Adrenal gland (tissue), 12 donors: ENCODE data around the gene PSMB3. TPM values are rescaled to one million over a fixed set of nuclear protein-coding genes. Genes with fewer than 3 reads are reported as not detected.

ENCODE experiments used
- DNase-seq, 7 donors: peaks; one replicate each; pipeline ENCODE4 v3.0.0-alpha.2; 2019 to 2020
- H3K27ac ChIP-seq, 5 donors: fragments of 200-600 bp; sonication (generic) in 4 of 5; 1 replicate in 3 of 5; 2 replicates in 2 of 5; pipeline versions ENCODE4 v1.5.1 to v1.8.0; 2016 to 2020; ENCODE audit warnings: mild to moderate bottlenecking in 1 of 5
- H3K27me3 ChIP-seq: fragments of 200-600 bp; 2 replicates; pipeline ENCODE4 v1.8.0; 2021
- H3K36me3 ChIP-seq, 2 donors: fragments of 200-600 bp; replicated peaks in 1 of 2; 1 replicate in 1 of 2; 2 replicates in 1 of 2; pipeline versions ENCODE4 v1.5.1 to v1.8.0; 2018 to 2022
- H3K4me1 ChIP-seq, 2 donors: fragments of 200-600 bp; replicated peaks in 1 of 2; 1 replicate in 1 of 2; 2 replicates in 1 of 2; pipeline versions ENCODE4 v1.5.1 to v1.8.0; 2018 to 2021
- H3K4me3 ChIP-seq, 4 donors: fragments of 200-600 bp; sonication (generic) in 3 of 4; one replicate each; pipeline ENCODE4 v1.5.1; 2016 to 2018
- H3K9me3 ChIP-seq, 3 donors: fragments of 200-600 bp; sonication (generic) in 1 of 3; replicated peaks in 1 of 3; 1 replicate in 2 of 3; 2 replicates in 1 of 3; pipeline versions ENCODE4 v1.5.1 to v1.8.0; 2016 to 2021
- CTCF ChIP-seq, 6 experiments: fragments of 450-650 bp in 4 of 6; fragments of 200-600 bp in 2 of 6; sonication (generic) in 1 of 6; IDR thresholded peaks; 1 replicate in 5 of 6; 2 replicates in 1 of 6; pipeline versions ENCODE4 v1.5.1 to v1.8.0; 2016 to 2021; ENCODE audit warnings: antibody characterized with exemption in 6 of 6, mild to moderate bottlenecking in 2 of 6, moderate library complexity in 1 of 6
- POLR2A ChIP-seq, 2 donors: fragments of 450-650 bp; IDR thresholded peaks; one replicate each; pipeline ENCODE4 v1.6.1; 2017; ENCODE audit warnings: antibody characterized with exemption in 2 of 2, mild to moderate bottlenecking in 2 of 2, moderate library complexity in 1 of 2
- WGBS, 4 donors: extraction: QIAGEN DNeasy Blood & Tissue Kit in 2 of 4; methylation state at CpG; one replicate each; pipeline versions ENCODE4 v1.1.5 to v1.1.7; 2013 to 2017; 5-methylcytosine and 5-hydroxymethylcytosine counted together
- intact Hi-C, 2 donors: fragments of 100-400 bp; cut with DNase I; formaldehyde crosslinking; loops; one replicate each; pipeline versions ENCODE4 v1.14.1 to v1.15.0; 2022 to 2023
- polyA plus RNA-seq, 3 donors: library from polyadenylated mRNA; stranded (reverse); fragments of 200-250 nt in 2 of 3; fragments of 350-450 nt in 1 of 3; fragmentation: Illumina TruSeq in 1 of 3; extraction: RNeasy Lipid Tissue Mini Kit (QIAGEN cat#74804) in 1 of 3; gene quantifications; one replicate each; pipeline ENCODE4 v1.2.3, GENCODE V29; 2013 to 2014
- total RNA-seq, 9 donors: library from RNA; depleted of rRNA in 4 of 9; stranded (reverse); fragments of >200 nt in 4 of 9; fragments of 120-200 nt in 1 of 9; fragmentation: NEBNext Ultra II Directional in 1 of 9; extraction: Animal tissue kit (Norgen Biotek cat#: 25700) in 1 of 9; gene quantifications; one replicate each; pipeline versions ENCODE4 v1.1.0 to v1.2.4, GENCODE V29; 2013 to 2023
- donor health status: healthy with polysubstance abuse.
- donor health status: Bipolar disorder and iron deficiency.
- donor health status: DM: yes; HTN: yes; CAD: no.
- donor health status: DM: no; HTN: no; CAD: no.
- donor health status: DM: no; HTN: no; CAD: no.
- donor health status: DM: yes; HTN: yes; CAD: no.

Gene PSMB3
- total and polyA plus RNA-seq, 12 donors: 138 to 556 (median 242) TPM

DNA sequence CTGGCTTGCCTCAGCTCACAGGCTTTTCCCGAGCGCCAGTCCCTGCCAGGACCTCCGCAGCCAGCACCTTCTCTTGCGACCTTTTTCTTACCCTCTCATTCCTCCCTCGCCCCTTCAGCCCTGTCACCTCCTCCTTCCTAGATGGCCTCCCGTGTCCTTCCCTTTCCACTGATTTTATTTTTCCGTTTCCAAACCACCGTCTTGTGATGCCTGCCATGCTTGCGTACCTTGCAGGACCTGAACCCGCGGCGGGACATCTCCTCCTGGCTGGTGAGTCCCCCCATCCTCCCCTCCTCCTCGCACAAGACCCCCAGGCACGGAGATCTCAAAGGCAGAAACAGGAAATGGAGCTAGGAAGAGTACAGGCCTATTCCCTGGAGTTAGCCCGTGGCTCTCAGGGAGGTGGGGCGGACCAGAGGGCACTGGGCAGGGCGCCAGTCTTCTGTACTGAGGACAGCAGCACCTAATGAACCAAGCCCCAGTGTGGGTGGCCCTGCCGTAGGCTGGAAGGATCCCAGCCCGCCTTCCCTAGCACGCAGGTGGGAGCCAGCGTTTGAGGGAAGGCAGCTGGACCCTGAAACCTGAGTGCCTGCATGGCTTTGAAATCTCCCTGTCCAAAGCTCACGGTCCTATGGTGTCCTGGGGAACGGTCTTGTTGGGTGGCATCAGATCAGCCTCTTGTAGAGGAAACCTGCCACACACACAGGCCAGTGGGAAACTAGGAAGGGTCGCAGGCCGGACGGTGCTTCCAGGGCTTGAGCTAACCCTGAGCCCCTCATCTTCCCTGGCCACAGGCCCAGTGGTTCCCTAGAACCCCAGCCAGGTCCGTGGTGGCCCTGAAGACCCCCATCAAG is 21.8 kb upstream of the PSMB3 start:
- WGBS, 4 donors: 11 to 13% (median 11%) methylated on average over 17 to 27 of the region's 27 CpGs
- peak; percentile 79 to 95 (median 91) for DNase-seq

DNA sequence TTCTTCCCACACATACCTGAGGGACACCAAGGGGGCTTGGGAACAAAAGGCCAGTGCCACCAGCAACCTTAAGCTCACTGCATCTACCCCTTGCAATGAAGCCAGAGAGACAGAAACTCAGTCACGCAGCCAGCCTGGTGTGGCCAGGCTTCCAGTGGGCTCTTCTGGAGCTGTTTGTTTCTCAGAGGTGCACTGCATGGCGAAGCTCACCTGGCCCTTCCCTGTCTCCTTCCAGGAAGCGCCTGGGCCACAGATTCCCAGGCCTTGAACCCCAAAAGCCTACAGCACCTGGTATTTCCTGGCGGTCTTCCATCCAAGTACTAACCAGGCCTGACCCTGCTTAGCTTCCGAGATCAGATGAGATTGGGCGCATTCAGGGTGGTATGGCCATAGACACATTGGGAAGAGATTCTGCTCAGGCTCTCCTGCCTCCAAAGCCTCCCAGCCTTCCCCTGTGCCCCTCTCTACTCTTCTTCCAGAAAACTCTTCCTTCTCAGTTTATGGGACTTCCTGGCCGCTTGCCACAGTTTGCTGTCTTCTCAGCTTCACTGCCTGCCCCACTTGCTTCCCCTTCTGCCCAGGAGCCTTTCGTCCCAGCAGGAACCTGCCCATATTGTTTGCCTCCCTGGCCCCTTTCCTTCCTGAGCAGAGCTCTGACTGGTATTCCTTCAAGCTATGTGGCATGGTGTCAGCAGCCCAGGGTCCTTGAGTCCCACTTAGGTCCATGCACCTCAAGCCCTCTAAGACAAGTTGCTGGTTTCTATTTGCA is 20.8 kb upstream of the PSMB3 start:
- peak overlapping the region in 1 of 4 donors; percentile 82 for H3K4me3 ChIP-seq

More for the DNA sequence above, 21.8 kb upstream of the PSMB3 start:
- peak overlapping the region; percentile 45 to 96 (median 82) for H3K27ac ChIP-seq
- H3K4me3 ChIP-seq: peak overlapping the region in 3 of 4 donors; percentile 82 to 84 (median 83)
- H3K4me1 ChIP-seq: peaks cover 46 to 75% of the 10 kb centered on the region in 2 donors
- TF ChIP-seq POLR2A (IDR thresholded peaks at IDR 0.05): no peak
- TF ChIP-seq CTCF (IDR thresholded peaks at IDR 0.05): no peak
- H3K9me3 ChIP-seq: no peaks in the 10 kb centered on the region
- H3K27me3 ChIP-seq: no peaks in the 10 kb centered on the region
- intact Hi-C loops: no loop called here
- H3K36me3 ChIP-seq: peaks cover 0 to 22% of the 10 kb centered on the region in 2 donors

DNA sequence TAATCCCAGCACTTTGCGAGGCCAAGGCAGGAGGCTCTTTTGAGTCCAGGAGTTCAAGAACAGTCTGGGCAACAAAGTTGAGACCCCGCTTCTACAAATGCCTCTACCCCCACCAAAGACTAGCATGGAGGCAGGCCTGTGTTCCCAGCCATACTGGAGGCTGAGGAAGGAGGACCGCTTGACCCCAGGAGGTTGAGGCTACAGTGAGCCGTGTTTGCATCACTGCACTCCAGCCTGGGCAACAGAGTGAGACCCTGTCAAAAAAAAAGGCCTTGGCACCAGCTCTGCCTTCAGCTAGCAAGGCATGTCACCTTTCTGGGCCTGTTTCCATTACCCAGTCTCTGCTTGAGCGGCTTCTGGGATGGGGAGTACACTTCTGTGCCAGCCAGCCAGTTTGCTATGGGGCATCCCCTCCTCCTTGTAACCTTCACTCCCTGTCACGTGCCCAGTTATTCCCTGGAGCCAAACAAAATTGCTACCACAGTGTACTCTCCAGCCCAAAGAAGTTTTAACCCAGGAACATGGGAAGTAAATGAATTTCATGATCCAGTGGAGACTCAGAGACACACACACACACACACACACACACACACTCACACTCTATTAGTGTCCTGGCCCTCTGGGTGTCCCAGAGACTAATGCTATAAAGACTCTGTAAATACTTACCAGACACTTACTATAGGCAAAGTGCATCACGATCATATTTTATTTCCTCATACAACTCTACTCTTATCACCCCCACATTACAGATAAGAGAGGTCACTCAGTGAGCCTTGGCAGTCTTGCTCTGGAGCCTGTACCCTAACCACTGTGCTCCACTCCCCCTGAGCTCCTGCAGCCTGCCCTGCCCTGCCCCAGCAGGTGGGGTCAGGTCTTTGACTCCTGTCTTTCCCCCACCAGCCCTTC is 19.9 kb upstream of the PSMB3 start:
- Histone ChIP-seq H3K4me3 (no peak overlapping the region), H3K9me3 (no peaks in the 10 kb centered on the region), H3K27ac (peak overlapping the region in 4 of 5 donors; percentile 82 to 96 (median 86)), H3K27me3 (no peaks in the 10 kb centered on the region), H3K36me3 (peaks cover 0 to 38% of the 10 kb centered on the region in 2 donors), H3K4me1 (peaks cover 40 to 69% of the 10 kb centered on the region in 2 donors)
- no peak for TF ChIP-seq CTCF (IDR thresholded peaks at IDR 0.05)
- peak in 1 of 2 donors; percentile 53 for TF ChIP-seq POLR2A (IDR thresholded peaks at IDR 0.05)
- DNase-seq: peak; percentile 77 to 93 (median 90)
- WGBS, 4 donors: 55 to 65% (median 64%) methylated on average over 7 of the region's 7 CpGs
- intact Hi-C loops: no loop called here

More for the DNA sequence above, 20.8 kb upstream of the PSMB3 start:
- peak in 2 of 7 donors; percentile 47 to 60 for DNase-seq
- TF ChIP-seq CTCF (IDR thresholded peaks at IDR 0.05) (no peak), POLR2A (IDR thresholded peaks at IDR 0.05) (no peak)
- Histone ChIP-seq H3K36me3 (peaks cover 0 to 29% of the 10 kb centered on the region in 2 donors), H3K27me3 (no peaks in the 10 kb centered on the region), H3K9me3 (no peaks in the 10 kb centered on the region), H3K27ac (peak overlapping the region in 4 of 5 donors; percentile 82 to 96 (median 86)), H3K4me1 (peaks cover 46 to 75% of the 10 kb centered on the region in 2 donors)
- WGBS, 4 donors: 65 to 75% (median 73%) methylated on average over 7 to 8 of the region's 8 CpGs
- intact Hi-C loops: no loop called here
